K562 (cell line): ENCODE results near the gene PRLH. TPM values are rescaled to one million over a fixed set of nuclear protein-coding genes. Genes with fewer than 3 reads are reported as not detected.

Experiments used
- CBX8 ChIP-seq: fragments of 200-600 bp; sonication (generic); IDR thresholded peaks from 2 replicates; pipeline ENCODE4 v1.6.1; 2012; ENCODE audit warnings: borderline replicate concordance, mixed run types, low read depth, mild to moderate bottlenecking, moderate library complexity, mixed read lengths, low read length, control low read depth, inconsistent platforms; ENCODE audit not compliant: poor library complexity, severe bottlenecking; ENCODE audit errors: extremely low read depth
- HDAC1 ChIP-seq, 2 experiments: fragments of 450-650 bp; IDR thresholded peaks; 2 replicates each; pipeline ENCODE4 v1.6.1; 2016 to 2017; ENCODE audit warnings: inconsistent platforms in 1 of 2, mild to moderate bottlenecking in 1 of 2, moderate library complexity in 1 of 2
- NFIX ChIP-seq: fragments of 250-450 bp; sonication (Bioruptor Pico); IDR thresholded peaks from 2 replicates; pipeline ENCODE4 v1.4.0; 2020; ENCODE audit warnings: low read depth, mild to moderate bottlenecking, moderate library complexity
- polyA plus RNA-seq, 8 experiments: library from polyadenylated mRNA; depleted of rRNA in 4 of 8; stranded (reverse) in 5 of 8; unstranded in 3 of 8; fragments of >200 nt; fragmentation: Nextera tagmentation in 2 of 8; fragmentation: Illumina TruSeq in 1 of 8; extraction: Ambion mirVana in 2 of 8; extraction: Trizol in 1 of 8; gene quantifications; 2 replicates each; pipeline versions ENCODE4 v1.2.1 to v1.2.3, GENCODE V29; 2011 to 2014; ENCODE audit warnings: inconsistent platforms in 1 of 8, missing spikeins in 1 of 8
- total RNA-seq, 7 experiments: library from RNA; depleted of rRNA in 6 of 7; stranded (reverse); fragments of >200 nt in 6 of 7; fragmentation: Illumina TruSeq in 2 of 7; extraction: Trizol in 2 of 7; gene quantifications; 2 replicates each; pipeline versions ENCODE4 v1.2.1 to v1.2.3, GENCODE V29; 2011 to 2021; ENCODE audit warnings: low replicate concordance in 1 of 7
- TF ChIP-seq, protein P1 (sequence below): fragments of 450-650 bp; IDR thresholded peaks from 2 replicates; pipeline ENCODE4 v1.6.1; 2018; ENCODE audit not compliant: partially characterized antibody
- TF ChIP-seq, protein P2 (sequence below): fragments of 450-650 bp; IDR thresholded peaks from 2 replicates; pipeline ENCODE4 v1.6.1; 2016; ENCODE audit warnings: antibody characterized with exemption

The PRLH gene
- total and polyA plus RNA-seq, 9 of the 15 experiments (the other 6 are each of a cell fraction or from before 2014, with no cell fraction given): not detected

DNA sequence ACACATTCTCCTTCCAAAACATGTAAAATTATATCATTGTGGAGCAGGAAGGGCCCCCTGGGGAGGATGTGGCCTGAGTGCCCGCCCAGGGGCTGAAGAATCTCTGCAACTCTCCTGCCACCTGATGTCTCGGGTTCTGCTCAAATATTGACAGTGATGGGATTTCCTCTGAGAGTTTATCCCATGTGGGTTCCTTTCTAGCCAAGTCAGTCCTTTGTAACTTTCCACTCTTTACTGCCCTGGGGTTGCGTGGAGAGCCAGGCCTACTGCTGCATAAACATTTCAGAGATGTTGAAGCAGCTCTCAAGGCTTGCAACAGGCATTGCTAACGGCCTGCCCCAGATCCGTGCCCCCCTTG lies 28.1 kb downstream of the PRLH start (continued):
- TF ChIP-seq CBX8 (no peak), HDAC1 (IDR thresholded peaks at IDR 0.05) (no peak), NFIX (CRISPR knock-in tag) (no peak)
- TF ChIP-seq, protein P1, sequence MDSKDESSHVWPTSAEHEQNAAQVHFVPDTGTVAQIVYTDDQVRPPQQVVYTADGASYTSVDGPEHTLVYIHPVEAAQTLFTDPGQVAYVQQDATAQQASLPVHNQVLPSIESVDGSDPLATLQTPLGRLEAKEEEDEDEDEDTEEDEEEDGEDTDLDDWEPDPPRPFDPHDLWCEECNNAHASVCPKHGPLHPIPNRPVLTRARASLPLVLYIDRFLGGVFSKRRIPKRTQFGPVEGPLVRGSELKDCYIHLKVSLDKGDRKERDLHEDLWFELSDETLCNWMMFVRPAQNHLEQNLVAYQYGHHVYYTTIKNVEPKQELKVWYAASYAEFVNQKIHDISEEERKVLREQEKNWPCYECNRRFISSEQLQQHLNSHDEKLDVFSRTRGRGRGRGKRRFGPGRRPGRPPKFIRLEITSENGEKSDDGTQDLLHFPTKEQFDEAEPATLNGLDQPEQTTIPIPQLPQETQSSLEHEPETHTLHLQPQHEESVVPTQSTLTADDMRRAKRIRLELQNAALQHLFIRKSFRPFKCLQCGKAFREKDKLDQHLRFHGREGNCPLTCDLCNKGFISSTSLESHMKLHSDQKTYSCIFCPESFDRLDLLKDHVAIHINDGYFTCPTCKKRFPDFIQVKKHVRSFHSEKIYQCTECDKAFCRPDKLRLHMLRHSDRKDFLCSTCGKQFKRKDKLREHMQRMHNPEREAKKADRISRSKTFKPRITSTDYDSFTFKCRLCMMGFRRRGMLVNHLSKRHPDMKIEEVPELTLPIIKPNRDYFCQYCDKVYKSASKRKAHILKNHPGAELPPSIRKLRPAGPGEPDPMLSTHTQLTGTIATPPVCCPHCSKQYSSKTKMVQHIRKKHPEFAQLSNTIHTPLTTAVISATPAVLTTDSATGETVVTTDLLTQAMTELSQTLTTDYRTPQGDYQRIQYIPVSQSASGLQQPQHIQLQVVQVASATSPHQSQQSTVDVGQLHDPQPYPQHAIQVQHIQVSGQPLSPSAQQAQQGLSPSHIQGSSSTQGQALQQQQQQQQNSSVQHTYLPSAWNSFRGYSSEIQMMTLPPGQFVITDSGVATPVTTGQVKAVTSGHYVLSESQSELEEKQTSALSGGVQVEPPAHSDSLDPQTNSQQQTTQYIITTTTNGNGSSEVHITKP: no peak
- TF ChIP-seq, protein P2, sequence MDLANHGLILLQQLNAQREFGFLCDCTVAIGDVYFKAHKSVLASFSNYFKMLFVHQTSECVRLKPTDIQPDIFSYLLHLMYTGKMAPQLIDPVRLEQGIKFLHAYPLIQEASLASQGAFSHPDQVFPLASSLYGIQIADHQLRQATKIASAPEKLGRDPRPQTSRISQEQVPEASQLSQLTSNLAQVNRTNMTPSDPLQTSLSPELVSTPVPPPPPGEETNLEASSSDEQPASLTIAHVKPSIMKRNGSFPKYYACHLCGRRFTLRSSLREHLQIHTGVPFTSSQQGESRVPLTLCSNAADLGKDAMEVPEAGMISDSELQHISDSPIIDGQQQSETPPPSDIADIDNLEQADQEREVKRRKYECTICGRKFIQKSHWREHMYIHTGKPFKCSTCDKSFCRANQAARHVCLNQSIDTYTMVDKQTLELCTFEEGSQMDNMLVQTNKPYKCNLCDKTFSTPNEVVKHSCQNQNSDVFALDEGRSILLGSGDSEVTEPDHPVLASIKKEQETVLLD: no peak
- TF ChIP-seq, all 486 proteins: peak for 0
